Stimulated activated CD8-positive, alpha-beta memory T cell treated with anti-CD3 and anti-CD28 coated beads, Interleukin-7, amount 100 ng/mL, for 1 hour (primary cell): ENCODE measurements around the gene LRRC3.
"Not testable (repeated sequence)": the region's sequence is repeated elsewhere in the genome, so short reads cannot be mapped to it uniquely, and the experiment has no call there.

Source experiments
- DNase-seq, 2 donors: peaks; one replicate each; pipeline ENCODE4 v3.0.0-alpha.2; 2020; ENCODE audit warnings: low read depth in 2 of 2

The LRRC3 gene

DNA sequence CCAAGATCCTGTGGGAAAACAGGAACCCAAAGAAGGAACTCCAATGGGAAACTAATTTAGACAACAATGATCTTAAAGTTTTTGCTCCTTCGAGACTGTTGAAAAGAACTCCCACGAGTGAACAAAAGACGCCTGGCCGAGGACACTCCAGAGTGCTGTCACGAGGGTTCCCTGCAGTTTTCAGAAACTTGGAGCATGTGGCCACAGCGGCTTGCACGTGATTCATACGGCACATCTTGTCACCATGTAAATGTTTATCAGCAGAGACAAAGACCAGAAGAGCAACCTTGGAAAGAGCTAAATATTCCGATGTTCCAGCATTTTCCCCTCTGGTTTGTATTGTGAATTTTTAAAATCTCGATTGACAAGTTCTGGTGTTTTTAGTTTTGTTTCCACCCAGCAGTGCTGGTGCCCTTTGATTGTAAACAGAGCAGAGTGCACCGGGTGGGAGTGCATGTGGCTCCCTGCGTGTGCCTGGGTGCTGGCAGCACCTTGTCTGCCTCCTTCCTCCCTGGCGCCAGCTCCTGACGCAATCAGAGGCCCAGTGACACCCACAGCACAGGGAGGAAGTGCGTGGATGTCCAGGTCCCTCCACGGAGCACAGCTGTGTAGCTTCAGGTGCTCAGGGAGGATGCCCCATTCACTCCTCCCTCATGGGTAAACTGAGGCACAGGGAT is 23.0 kb downstream of the LRRC3 start:
- no peak for DNase-seq

DNA sequence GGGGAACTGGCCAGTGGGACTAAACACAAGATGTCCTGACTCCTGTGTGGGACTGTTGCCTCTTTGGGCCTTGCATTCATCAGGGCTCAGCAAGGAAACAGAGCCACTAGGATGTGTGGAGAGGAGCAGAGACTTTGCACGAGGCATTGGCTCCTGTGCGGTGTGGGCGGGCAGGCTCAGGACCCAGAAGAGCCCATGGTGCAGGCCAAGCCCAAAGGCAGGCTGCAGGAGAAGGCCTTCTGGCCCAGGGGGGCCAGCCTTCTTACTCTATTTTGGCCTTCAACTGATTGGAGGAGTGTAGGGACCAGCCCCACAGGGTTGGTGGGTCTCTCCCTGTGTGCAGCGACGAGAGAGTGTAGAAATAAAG is 23.5 kb downstream of the LRRC3 start:
- DNase-seq = no peak

DNA sequence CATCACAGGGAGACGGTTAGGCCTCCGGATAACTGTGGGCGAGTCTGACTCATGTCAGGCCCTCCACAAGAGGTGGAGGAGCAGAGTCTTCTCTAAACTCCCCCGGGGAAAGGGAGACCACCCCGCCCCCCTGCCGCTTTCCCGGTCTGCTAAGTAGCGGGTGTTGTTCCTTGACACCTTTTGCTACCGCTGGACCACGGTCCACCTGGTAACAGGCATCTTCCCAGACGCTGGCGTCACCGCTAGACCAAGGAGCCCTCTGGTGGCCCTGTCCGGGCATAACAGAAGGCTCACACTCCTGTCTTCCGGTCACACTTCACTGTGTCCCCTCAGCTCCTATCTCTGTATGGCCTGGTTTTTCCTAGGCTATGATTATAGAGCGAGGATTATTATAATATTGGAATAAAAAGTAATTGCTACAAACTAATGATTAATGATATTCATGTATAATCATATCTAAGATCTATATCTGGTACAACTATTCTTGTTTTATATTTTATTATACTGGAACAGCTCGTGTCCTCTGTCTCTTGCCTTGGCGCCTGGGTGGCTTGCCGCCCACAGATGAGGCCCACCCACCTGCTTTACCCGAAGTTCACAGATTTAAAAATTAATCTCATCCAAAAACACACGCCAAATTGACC is 24.4 kb downstream of the LRRC3 start:
- not testable (repeated sequence) for DNase-seq

DNA sequence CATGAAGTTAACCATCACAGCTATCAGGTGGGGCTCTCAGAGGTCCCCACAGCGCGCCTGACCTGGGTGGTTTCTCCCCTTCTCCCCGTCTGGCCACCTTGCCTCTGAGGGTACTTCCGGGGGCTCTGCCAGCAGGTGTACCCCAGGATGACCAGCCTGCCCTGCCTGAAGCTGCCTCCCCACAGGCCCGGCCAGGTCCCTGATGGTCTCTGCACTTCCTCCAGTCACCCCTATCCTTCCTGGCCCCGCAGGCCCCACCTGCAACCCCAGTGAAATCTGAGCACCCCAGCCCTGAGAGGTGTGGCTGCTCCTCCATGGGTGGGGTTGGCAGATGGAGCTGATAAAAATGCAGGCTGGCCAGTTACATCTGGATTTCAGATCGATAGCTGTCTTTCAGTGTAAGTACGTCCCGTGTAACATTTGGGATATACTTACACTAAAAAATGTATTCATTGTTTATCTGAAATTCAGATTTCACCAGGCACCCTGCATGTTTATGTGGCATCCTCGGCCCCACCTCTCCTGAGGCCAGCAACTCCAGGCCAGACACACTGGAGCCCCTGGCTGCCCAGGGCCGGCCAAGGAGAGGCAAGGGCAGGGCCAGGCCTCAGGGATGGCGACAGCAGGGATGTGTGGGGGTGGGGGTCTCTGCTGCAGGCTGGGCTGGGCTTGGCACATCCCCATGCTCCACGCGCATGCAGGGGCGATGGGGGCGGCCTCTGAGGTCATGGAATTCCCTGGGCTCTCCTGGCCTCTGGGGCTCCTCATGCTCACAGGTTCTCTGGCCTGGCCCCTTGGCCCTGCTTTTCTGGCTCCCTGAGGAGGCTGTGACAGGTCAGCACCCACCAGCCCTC is 25.1 kb downstream of the LRRC3 start:
- no peak for DNase-seq

DNA sequence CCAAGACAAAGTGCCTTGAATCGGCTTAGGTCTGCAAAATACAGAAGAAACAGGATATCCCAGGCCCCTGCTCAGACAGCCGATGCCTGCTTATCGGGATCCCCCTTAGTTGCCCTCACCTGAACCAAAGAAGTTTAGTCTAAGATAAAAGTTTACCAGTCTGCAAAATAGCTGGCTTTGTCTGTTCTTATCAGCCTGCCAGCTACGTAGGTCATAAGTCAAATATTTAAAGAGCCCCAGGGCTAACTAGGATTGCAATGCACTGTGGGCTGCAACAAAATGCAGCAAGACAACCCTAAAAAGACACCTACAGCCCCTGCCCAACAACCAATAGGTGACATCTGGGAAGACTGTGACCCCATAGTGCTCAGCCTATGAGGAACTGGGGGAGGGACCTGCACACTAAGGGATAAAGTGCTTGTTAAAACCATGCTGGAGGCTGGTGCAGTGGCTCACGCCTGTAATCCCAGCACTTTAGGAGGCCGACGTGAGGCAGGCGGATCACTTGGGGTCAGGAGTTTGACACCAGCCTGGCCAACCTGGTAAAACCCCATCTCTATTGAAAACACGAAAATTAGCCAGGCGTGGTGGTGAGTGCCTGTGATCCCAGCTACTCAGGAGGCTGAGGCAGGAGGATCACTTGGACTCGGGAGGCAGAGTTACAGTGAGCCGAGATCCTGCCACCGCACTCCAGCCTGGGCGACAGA is 27.4 kb downstream of the LRRC3 start:
- no peak for DNase-seq

DNA sequence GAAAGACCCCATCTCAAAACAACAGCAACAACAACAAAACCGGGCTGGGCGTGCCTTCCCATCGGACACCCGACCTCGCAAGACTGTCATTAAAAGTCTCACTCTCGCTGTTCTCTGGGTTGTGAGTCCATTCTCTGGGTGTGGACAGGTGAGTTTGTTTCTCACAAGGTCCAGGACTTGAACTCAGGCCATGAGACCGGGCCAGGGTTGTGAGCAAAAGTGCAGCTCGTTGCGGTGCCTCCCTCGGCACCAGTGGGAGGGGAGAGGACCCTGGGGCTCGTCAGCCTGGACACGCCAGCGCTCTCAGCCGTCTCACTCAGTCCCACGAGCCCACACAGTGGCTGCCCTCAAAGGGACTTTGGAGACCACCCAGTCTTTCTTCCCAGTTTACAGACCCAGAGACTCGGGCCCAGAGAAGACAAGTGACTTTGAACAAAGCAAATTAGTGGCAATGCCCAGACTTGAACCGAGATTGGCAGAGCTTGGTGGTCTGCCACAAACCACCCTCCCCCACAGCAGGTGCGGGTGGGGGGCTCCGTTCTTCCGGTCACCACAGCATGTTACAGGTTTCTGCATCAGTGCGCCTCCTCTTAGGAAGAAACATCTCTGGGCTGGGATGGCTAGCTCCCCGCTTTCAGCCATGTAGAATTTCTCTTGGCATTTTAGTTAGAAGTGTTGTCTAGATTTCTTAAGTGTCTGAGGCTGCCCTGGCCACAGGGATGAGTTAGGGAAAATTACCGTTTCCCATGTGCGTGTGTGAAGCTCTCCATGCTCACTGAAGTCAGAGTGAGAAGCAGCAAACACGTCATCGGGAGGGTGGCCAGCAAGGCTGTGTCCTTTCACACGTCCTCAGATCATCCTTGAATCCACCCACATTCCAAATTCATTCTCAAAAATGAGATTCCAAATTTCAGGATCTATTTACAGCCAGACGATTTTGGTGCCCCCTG is 28.3 kb downstream of the LRRC3 start:
- no peak for DNase-seq

DNA sequence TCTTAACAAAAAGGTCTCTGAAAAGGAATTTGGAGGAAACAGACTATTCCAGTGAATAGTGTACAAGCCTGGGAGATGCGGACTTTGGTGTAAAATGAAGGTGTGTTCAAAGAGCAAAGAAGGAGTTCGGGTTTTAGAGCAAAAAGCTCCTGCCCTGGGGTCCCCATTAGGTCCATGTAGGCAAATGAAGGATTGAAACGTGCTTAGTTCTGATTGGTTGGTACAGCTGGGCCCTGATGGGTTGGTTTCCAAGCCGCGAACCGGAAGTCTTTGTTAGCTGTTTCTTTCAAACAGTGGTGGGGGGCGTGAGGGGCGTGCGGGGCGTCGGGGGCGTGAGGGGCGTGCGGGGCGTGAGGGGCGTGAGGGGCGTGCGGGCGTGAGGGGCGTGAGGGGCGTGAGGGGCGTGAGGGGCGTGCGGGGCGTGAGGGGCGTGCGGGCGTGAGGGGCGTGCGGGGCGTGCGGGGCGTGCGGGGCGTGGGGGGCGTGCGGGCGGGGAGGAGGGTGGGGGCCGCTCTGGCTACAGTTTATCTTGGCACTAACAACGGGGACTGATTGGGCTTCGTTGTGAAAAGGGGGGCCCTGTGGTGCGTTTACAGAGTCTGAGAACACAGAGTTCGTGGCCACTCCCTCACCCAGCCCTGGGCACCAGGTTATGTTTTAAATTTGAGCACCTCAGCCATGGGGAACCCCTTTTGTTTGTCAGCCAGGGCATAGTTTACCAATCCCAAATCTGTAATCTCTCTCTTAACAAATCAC is 29.4 kb downstream of the LRRC3 start:
- DNase-seq = no peak

DNA sequence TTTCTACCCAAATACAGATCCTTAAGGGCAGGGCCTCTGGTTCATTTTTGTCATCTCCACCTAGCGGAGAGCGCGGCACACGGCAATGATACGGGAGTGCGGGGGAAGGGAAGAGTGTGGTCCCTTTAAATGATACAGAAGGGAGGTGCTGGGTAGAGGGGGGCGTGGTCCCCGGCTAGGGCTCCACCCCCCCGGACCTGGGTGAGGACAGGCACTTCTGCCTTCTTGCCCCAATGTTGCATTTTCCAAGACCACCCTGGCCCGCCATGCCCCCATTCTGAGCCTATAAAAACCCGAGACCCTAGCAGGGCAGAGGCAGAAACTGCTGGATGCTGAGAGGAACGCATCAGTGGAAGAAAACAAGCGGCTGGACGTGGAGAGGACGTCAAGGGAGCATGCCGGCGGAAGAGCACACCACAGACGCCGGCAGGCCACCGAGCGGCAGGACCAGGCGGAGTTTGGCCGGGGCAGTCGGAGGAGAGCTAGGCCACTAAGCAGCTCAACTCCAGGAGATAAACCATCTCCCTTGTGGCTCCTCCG is 30.0 kb downstream of the LRRC3 start:
- peak in 1 of 2 donors; percentile 23 for DNase-seq

DNA sequence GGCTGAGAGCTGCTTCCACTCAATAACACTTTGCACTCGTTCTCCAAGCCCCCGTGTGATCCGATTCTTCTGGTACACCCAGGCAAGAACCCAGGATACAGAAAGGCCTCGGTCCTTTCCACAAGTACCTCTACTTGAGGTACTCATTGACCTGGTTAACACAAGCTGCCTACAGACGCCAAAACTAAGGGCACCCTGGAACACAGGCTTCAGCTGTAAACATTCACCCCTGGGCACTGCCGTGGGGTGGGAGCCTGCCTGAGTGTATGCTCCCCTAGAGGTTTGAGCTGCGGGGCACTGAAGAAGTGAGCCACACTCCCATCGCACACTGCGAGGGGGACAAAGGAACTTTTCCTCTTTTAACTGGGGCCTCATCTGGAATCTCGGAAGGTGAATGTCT is 30.5 kb downstream of the LRRC3 start:
- DNase-seq = no peak

DNA sequence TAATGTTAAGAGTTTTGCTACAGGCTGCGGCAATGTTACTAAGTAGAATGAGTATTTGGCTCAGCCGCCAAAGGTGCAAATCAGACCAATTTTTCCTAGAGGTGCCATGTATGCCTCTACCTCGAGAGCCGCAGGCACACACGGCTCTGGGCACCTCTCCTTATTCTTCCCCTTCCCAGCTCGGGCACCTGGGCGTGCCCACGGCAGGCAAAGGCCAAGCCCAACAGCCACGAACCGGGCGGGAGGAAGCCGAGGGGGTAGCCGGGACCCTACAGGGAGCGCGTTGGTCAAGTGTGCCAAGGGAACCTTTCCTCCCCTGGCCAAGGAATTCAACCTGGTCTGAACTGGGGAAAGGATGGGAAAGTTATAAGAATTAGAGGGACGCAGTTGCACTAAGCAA is 31.0 kb downstream of the LRRC3 start:
- DNase-seq = no peak

DNA sequence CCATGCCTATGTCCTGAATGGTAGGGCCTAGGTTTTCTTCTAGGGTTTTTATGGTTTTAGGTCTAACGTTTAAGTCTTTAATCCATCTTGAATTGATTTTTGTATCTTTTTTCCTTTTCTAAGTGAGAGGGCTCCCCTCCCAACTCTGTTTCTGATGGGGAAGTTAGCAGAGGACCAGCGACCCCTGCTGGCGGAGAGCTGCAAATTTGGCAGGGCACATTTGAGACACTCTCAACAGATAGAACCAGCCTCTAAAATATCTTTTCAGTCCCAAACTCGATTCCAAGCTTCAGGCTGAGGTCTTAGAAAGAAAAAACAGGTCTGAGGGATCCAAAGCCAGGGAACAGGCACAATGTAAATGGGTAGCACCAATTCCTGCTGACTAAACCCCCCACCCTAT is 32.5 kb downstream of the LRRC3 start:
- DNase-seq = peak in 1 of 2 donors; percentile 24

DNA sequence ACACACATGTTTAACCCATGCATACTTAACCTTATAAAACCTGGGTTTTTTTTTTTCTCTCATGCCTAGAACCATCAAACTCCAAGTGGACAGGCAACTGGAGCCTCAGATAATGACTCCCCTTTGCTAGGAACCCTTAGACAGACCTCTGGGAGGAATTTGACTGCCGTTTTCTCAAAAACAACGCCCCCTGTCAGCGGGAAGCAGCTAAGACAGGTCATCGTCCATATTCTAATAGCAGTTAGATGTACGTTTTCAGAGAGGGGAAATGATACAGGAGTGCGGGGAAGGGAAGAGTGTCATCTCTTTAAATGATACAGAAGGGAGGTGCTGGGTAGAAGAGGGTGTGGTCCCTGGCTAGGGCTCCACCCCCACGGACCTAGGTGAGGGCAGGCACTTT is 34.7 kb downstream of the LRRC3 start:
- DNase-seq = no peak

DNA sequence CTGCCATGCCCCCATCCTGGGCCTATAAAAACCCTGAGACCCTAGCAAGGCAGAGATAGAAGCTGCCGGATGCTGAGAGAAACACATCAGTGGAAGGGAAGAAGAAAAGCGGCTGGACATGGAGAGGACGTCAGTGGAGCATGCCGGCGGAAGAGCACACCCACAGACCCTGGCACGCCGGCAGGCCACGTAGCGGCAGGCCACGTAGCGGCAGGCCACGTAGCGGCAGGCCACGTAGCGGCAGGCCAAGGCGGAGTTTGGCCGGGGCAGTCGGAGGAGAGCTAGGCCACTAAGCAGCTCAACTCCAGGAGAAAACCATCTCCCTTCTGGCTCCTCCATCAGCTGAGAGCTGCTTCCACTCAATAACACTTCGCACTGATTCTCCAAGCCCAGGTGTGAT is 35.1 kb downstream of the LRRC3 start:
- DNase-seq = no peak

DNA sequence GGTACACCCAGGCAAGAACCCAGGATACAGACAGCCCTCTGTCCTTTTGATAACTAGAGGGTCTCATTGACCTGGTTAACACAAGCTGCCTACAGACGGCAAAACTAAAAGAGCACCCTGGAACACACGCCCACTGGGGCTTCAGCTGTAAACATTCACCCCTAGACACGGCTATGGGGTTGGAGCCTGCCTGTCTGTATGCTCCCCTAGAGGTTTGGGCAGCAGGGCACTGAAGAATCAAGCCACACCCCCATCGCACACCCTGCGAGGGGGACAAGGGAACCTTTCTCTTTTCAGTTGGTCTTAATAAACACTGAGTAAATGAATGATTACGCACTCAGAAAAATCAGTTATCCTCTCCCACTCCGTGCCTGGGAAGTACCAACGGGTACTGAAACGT is 35.5 kb downstream of the LRRC3 start:
- DNase-seq = no peak

DNA sequence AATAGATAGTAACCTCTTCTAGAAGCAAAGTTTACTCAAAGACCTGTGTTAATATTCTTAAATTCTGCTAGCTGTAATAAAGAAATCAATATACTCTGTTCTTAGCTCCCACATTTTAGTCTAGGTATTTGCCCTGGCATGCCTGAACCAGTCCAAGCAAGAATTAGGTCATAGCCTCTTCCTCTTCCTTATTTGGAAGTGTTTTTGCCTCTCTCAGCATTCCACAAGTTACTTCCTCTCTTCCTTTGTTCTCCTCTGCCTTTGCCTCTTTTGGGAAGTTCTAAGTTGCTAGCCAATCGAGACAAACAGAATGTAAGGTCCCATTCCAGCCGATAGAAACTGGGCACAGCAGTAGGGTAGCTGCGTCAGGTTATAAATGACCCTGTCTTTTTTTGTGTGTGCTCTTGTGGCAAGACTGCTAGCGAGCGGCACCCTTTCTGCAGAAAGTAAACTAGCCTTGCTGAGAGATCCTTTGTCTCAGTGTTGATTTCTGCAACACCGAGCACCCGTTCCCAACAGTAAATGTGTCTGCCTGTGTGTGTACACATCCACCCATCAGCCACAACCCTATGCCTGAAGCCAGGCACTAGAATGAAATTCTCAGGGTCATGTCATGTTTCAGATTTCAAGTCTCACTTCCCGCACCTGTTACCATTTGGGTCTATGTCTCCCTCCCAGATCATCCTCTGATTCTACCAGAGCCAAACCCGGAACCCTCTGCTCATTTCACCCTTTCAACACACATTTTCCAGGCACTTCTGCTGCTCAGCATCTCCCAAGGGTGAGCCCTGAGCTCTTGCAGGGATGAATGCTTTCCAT is 37.5 kb downstream of the LRRC3 start:
- no peak for DNase-seq

DNA sequence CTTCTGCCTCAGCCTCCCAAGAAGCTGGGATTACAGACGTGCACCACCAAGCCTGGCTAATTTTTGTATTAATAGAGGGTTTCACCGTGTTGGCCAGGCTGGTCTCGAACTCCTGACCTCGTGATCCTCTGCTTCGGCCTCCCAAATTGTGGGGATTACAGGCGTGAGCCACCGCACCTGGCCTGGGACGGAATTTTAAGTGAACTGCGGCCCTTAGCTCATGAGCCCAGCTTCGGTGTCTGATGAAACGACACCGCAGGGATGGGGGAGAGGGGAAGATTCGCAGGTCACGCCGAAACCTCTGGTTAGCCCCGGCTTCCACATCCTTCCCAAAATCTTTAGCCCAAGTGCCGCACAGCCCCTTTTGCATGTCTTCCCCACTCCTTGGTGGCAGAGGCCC is 39.1 kb downstream of the LRRC3 start:
- no peak for DNase-seq

DNA sequence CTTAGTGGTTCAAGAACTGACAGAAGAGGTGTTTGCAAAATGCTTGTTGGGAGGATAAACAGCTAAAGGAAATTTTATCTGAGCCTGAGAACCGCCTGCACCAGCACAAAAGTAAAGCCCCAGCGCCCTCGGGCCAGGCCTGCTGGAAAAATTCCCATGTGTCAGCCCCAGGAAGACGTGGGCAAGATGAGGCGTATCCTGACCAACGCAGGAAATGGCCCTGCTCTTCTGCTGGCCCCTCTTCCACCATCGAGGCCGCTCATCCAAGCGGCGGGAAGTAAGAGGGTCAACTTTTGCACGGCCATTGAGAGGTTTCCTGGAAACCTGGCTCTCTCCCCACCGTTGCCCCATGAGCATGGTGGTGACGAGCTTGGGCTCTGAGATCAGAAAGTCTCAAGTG is 39.6 kb downstream of the LRRC3 start:
- DNase-seq = no peak

DNA sequence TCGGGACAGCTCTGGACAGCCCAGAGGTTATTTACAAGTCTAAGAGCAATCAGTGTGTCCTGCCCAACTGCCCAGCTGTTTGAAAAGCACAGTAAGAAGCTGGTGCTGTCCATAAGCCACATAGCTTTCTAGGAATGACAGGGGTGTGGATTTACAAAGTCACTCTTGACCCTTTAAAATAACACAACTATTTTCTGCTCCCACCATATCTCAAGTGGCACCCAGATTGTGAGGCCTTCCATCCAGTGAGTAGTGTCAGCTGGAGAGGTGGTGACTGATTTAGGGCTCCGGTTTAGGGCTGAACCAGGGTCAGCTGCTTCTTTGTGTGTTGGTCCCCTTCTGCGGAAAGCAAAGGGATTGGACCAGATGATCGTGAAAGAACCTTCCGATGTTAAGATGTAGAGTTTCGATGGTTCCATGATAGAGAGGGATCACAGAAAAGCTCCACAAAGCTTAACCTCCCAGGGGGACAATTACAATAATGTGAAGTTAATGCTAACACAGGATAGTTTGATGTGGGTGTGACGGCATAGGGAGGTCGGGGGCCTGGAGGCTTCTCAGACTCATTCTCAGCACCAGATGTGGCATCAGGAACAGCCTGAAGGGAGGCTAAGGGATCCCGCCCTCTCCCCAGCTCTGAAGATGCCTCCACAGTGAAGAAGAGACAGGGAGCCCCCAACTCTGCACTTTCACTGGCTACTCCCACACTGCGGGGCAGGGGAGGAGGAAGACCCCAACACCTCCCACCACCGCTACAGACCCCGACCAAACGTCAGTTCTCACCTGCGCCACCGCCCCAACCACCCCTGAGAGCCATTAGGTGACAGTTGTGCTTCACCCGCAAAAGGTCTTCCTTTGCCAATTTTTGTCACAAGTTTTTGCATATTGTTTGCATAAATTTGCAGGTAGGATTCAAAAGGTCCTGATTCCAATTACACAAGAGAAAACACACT is 40.6 kb downstream of the LRRC3 start:
- DNase-seq = no peak
